ENCODE results near the gene TBCC.
A peak's percentile ranks its signal among the peaks of the same experiment; 100 is the strongest.

TBCC gene

GRCh38 chr6:42729731-42730130 is 16.2 kb downstream of the TBCC start:
- DNase-seq (ENCODE audit: low read depth in 2 of 2) = peak in 1 of 2 donors; percentile 27
- TF ChIP-seq CTCF (IDR thresholded peaks at IDR 0.05; ENCODE audit: low read depth, low read length) = no peak

GRCh38 chr6:42727627-42728026 is 18.3 kb downstream of the TBCC start:
- H3K4me3 ChIP-seq (replicated peaks in 1 of 2; ENCODE audit: low read depth in 2 of 2, low read length in 2 of 2) = no peak overlapping the region
- no peak for DNase-seq (ENCODE audit: low read depth in 2 of 2)
- no peak for TF ChIP-seq CTCF (IDR thresholded peaks at IDR 0.05; ENCODE audit: low read depth, low read length)

More at GRCh38 chr6:42729731-42730130, 16.2 kb downstream of the TBCC start:
- no peak overlapping the region for H3K4me3 ChIP-seq (replicated peaks in 1 of 2; ENCODE audit: low read depth in 2 of 2, low read length in 2 of 2)

- DNase-seq (ENCODE audit: low read depth in 2 of 2) = peak in 1 of 2 donors; percentile 26
- no peak for TF ChIP-seq CTCF (IDR thresholded peaks at IDR 0.05; ENCODE audit: low read depth, low read length)
- peak overlapping the region in 1 of 2 donors; percentile 34 for H3K4me3 ChIP-seq (replicated peaks in 1 of 2; ENCODE audit: low read depth in 2 of 2, low read length in 2 of 2)
These were observed 18.8 kb downstream of the TBCC start for GRCh38 chr6:42727087-42727611.

GRCh38 chr6:42726485-42727086 is 19.3 kb downstream of the TBCC start:
- peak; percentile 94 for DNase-seq (ENCODE audit: low read depth in 2 of 2)
- peak overlapping the region in 1 of 2 donors; percentile 34 for H3K4me3 ChIP-seq (replicated peaks in 1 of 2; ENCODE audit: low read depth in 2 of 2, low read length in 2 of 2)
- TF ChIP-seq CTCF (IDR thresholded peaks at IDR 0.05; ENCODE audit: low read depth, low read length) = peak; percentile 81

- no peak for DNase-seq (ENCODE audit: low read depth in 2 of 2)
- H3K4me3 ChIP-seq (replicated peaks in 1 of 2; ENCODE audit: low read depth in 2 of 2, low read length in 2 of 2) = no peak overlapping the region
- no peak for TF ChIP-seq CTCF (IDR thresholded peaks at IDR 0.05; ENCODE audit: low read depth, low read length)
These were observed 19.9 kb downstream of the TBCC start for GRCh38 chr6:42726026-42726425.

GRCh38 chr6:42724825-42725224 is 21.1 kb downstream of the TBCC start:
- TF ChIP-seq CTCF (IDR thresholded peaks at IDR 0.05; ENCODE audit: low read depth, low read length) = no peak
- H3K4me3 ChIP-seq (replicated peaks in 1 of 2; ENCODE audit: low read depth in 2 of 2, low read length in 2 of 2) = no peak overlapping the region
- DNase-seq (ENCODE audit: low read depth in 2 of 2) = no peak

GRCh38 chr6:42722497-42722896 is 23.4 kb downstream of the TBCC start, which contains the start of gene PRPH2:
Gene PRPH2 (minus strand): TSS chr6:42722597. CDS start chr6:42722334, 263 bp downstream.
- no peak within 1 kb of the TSS for H3K4me3 ChIP-seq (replicated peaks in 1 of 2; ENCODE audit: low read depth in 2 of 2, low read length in 2 of 2)
- TF ChIP-seq CTCF (IDR thresholded peaks at IDR 0.05; ENCODE audit: low read depth, low read length) = no peak
- DNase-seq (ENCODE audit: low read depth in 2 of 2) = no peak

All from cardiac fibroblast (primary cell).